Right lobe of liver (tissue), 6 donors: ENCODE measurements around the gene PPP4R4. TPM values are rescaled to one million over a fixed set of nuclear protein-coding genes. Genes with fewer than 3 reads are reported as not detected.

Source experiments
- ATAC-seq, 4 donors: fragments of 200-7000 bp; cut with Tn5 transposase; one replicate each; pipeline ENCODE4 v1.9.1; 2020; ENCODE audit warnings: mild to moderate bottlenecking in 4 of 4, moderate library complexity in 4 of 4
- DNase-seq, 3 donors: peaks; one replicate each; pipeline ENCODE4 v3.0.0-alpha.2; 2020
- H3K27ac ChIP-seq, 3 donors: fragments of 200-600 bp; one replicate each; pipeline ENCODE4 v1.8.0; 2022
- H3K27me3 ChIP-seq, 2 donors: fragments of 200-600 bp; one replicate each; pipeline ENCODE4 v1.8.0; 2022
- H3K36me3 ChIP-seq, 4 donors: fragments of 200-600 bp; sonication (generic) in 1 of 4; one replicate each; pipeline versions ENCODE4 v1.5.1 to v1.8.0; 2017 to 2022; ENCODE audit warnings: control low read depth in 1 of 4
- H3K4me1 ChIP-seq, 4 donors: fragments of 200-600 bp; sonication (generic) in 1 of 4; one replicate each; pipeline versions ENCODE4 v1.5.1 to v1.8.0; 2017 to 2022; ENCODE audit warnings: control low read depth in 1 of 4
- H3K4me3 ChIP-seq, 3 donors: fragments of 200-600 bp; one replicate each; pipeline ENCODE4 v1.8.0; 2022
- H3K9me3 ChIP-seq, 4 donors: fragments of 200-600 bp; sonication (generic) in 1 of 4; one replicate each; pipeline versions ENCODE4 v1.5.1 to v1.8.0; 2017 to 2022; ENCODE audit warnings: control low read depth in 1 of 4
- CTCF ChIP-seq, 4 donors: fragments of 200-600 bp in 3 of 4; fragments of 450-650 bp in 1 of 4; IDR thresholded peaks; one replicate each; pipeline versions ENCODE4 v1.5.1 to v1.8.0; 2016 to 2022; ENCODE audit warnings: antibody characterized with exemption in 4 of 4, mild to moderate bottlenecking in 2 of 4
- POLR2A ChIP-seq: fragments of 450-650 bp; IDR thresholded peaks from one replicate; pipeline ENCODE4 v1.6.1; 2017; ENCODE audit warnings: antibody characterized with exemption, mild to moderate bottlenecking
- WGBS: methylation state at CpG from one replicate; pipeline ENCODE4 v1.1.6; 2018; ENCODE audit warnings: low coverage, low lambda C conversion rate; ENCODE audit not compliant: insufficient coverage; ENCODE audit errors: missing lambda C conversion rate; 5-methylcytosine and 5-hydroxymethylcytosine counted together
- intact Hi-C, 2 donors: fragments of 100-400 bp; cut with DNase I; formaldehyde crosslinking; loops; one replicate each; pipeline versions ENCODE4 v1.11.2 to v1.14.1; 2022
- total RNA-seq, 6 experiments: library from RNA; depleted of rRNA in 2 of 6; stranded (reverse); fragments of >200 nt in 2 of 6; fragmentation: NEBNext Ultra II Directional in 3 of 6; extraction: Animal tissue kit (Norgen Biotek cat#: 25700) in 3 of 6; gene quantifications; one replicate each; pipeline versions ENCODE4 v1.1.0 to v1.2.4, GENCODE V29; 2016 to 2023
- donor health status: DM: no; HTN: yes; CAD: no.
- donor health status: DM: no; HTN: no; CAD: no.
- donor health status: DM: no; HTN: no; CAD: no.
- donor health status: DM: no; HTN: yes; CAD: no.
- donor health status: DM: no; HTN: yes; CAD: no.

Gene PPP4R4
- total RNA-seq, 6 experiments from 2014 or later, result 0.26 to 4.1 (median 1.2) TPM

GRCh38 chr14:94328196-94328595 lies 154.1 kb downstream of the PPP4R4 start:
- no peak for ATAC-seq
- TF ChIP-seq POLR2A (no peak), CTCF (IDR thresholded peaks at IDR 0.05) (no peak)
- WGBS, result 73% methylated on average over 2 of the region's 2 CpGs

More at GRCh38 chr14:94328196-94328595, 154.1 kb downstream of the PPP4R4 start:
- Histone ChIP-seq H3K27ac (no peak overlapping the region), H3K36me3 (no peaks in the 10 kb centered on the region), H3K4me1 (peaks cover 0 to 29% (median 10%) of the 10 kb centered on the region in 4 donors), H3K4me3 (no peak overlapping the region), H3K9me3 (no peaks in the 10 kb centered on the region), H3K27me3 (no peaks in the 10 kb centered on the region)
- intact Hi-C loops, result no loop called here
- DNase-seq, result no peak

Other genes starting within 250 kb of the PPP4R4 start
- gene FAM181A, start 247.0 kb upstream of the PPP4R4 start, total RNA-seq, result not detected
- gene ASB2, start 197.8 kb upstream of the PPP4R4 start, total RNA-seq, result under 1 TPM; 0.20 to 0.59 (median 0.28) TPM
- not detected for gene CCDC197, start 177.0 kb upstream of the PPP4R4 start, total RNA-seq
- gene OTUB2, start 148.0 kb upstream of the PPP4R4 start, total RNA-seq, result 1 to 10 TPM in 2 of 6 experiments, under 1 TPM in 4; 0.59 to 3.7 (median 0.85) TPM
- 10 to 100 TPM; 47.8 to 74.0 (median 63.6) TPM for gene DDX24, start 93.1 kb upstream of the PPP4R4 start, total RNA-seq
- 1 to 10 TPM; 2.6 to 8.2 (median 5.3) TPM for gene IFI27L1, start 93.0 kb upstream of the PPP4R4 start, total RNA-seq
- 10 to 100 TPM; 10.0 to 32.5 (median 16.9) TPM for gene IFI27, start 63.6 kb upstream of the PPP4R4 start, total RNA-seq
- gene IFI27L2, start 44.7 kb upstream of the PPP4R4 start, total RNA-seq, result 1 to 10 TPM in 5 of 6 experiments, not detected in 1; 1.8 to 7.9 (median 4.1) TPM
- gene SERPINA10, start 118.9 kb downstream of the PPP4R4 start, total RNA-seq, result 100 to 1,000 TPM; 114 to 400 (median 239) TPM
- gene SERPINA6, start 149.0 kb downstream of the PPP4R4 start, total RNA-seq, result 100 to 1,000 TPM; 185 to 407 (median 236) TPM
- not detected for gene SERPINA2, start 192.4 kb downstream of the PPP4R4 start, total RNA-seq
- over 10,000 TPM; 18,575 to 39,670 (median 31,917) TPM for gene SERPINA1, start 214.3 kb downstream of the PPP4R4 start, total RNA-seq